Measurements from ENCODE around the gene VSIG8. TPM values are rescaled to one million over a fixed set of nuclear protein-coding genes. Genes with fewer than 3 reads are reported as not detected.

VSIG8 gene
- total RNA-seq, 1 donor from 2014 or later, result not detected

DNA sequence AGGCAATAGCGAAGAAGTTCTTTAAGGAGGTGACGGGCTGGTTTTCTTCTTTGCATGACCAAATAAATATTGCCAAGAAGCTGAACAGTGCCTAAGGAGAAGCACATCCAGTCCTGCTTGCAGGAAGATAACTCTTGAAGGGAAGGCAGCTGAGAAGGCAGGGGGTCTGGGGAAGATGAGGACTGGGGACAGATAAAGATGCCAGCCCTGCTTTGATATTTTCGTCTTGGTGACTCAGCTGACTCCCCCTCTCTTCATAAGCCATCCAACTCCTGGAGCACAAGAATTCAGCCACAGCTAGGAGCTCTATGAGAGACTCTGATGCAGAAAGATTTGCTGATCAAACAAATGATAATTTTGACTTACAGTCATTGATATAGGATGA is 34.1 kb upstream of the VSIG8 start:
- DNase-seq (ENCODE audit: low read depth), result no peak
- H3K27me3 ChIP-seq (ENCODE audit: control insufficient read depth, insufficient read depth, low read length), result no peaks in the 10 kb centered on the region
- no peak for FAIRE-seq
- no peaks in the 10 kb centered on the region for H3K36me3 ChIP-seq (ENCODE audit: control insufficient read depth, insufficient read depth, low read length)
- TF ChIP-seq, protein P1, sequence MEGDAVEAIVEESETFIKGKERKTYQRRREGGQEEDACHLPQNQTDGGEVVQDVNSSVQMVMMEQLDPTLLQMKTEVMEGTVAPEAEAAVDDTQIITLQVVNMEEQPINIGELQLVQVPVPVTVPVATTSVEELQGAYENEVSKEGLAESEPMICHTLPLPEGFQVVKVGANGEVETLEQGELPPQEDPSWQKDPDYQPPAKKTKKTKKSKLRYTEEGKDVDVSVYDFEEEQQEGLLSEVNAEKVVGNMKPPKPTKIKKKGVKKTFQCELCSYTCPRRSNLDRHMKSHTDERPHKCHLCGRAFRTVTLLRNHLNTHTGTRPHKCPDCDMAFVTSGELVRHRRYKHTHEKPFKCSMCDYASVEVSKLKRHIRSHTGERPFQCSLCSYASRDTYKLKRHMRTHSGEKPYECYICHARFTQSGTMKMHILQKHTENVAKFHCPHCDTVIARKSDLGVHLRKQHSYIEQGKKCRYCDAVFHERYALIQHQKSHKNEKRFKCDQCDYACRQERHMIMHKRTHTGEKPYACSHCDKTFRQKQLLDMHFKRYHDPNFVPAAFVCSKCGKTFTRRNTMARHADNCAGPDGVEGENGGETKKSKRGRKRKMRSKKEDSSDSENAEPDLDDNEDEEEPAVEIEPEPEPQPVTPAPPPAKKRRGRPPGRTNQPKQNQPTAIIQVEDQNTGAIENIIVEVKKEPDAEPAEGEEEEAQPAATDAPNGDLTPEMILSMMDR (IDR thresholded peaks at IDR 0.05; ENCODE audit: insufficient read depth, low read length, severe bottlenecking), result no peak
- H3K4me3 ChIP-seq (ENCODE audit: low read depth, low read length), result no peak overlapping the region

DNA sequence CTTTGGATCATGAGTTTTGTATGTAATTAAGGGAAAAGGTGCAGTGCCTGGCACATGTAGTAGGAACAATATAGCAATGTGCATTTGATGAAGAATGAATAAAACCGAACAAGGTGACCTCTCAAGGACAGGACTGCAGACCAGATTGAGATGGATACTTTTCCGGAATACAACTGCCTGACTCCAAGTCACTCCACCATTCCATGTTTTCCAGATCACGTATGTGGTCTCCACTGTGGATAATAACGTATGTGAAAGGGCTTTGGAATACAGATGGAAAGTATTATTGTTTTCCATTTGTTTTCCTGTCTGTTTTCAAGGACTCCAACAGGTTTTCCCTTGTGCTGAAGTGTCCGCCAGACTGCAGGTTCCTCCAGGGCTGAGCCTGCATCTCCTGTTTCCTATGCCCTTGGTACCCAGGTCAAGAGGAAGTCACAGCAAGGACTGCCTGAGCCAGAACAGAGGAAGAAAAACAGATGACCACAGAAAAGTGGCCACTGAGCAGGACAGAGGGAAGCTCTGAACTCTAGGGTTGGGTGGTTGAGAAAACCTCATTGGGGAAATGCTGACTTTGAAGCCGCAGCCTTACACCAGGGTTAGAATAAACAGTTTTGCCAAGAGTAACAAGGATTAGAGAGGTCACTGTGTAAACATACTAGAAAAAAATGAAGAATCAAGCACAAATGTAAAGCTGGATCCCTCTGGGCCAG is 33.5 kb upstream of the VSIG8 start:
- TF ChIP-seq, protein P1 (IDR thresholded peaks at IDR 0.05; ENCODE audit: insufficient read depth, low read length, severe bottlenecking), result no peak
- Histone ChIP-seq H3K36me3 (ENCODE audit: control insufficient read depth, insufficient read depth, low read length) (no peaks in the 10 kb centered on the region), H3K27me3 (ENCODE audit: control insufficient read depth, insufficient read depth, low read length) (no peaks in the 10 kb centered on the region), H3K4me3 (ENCODE audit: low read depth, low read length) (no peak overlapping the region)
- DNase-seq (ENCODE audit: low read depth) (no peak), FAIRE-seq (no peak)

DNA sequence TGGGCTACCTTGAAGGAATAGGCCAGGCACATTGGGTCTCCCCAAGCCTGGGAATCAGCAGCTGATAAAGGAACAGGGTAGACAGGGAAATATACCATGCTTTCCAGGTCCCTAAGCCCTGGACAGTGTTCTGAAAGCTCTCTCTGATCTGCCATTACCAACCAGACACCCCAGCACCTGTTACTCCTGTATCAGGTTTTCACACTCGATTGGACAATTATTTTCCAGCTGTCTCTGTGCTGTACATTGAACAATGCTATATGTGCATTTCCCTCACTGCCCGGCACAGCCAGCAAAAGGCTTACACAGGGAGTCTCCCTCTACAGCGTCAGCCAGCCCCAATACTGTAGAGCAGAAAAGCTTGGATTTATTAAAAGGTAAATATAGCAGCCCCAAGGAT is 32.8 kb upstream of the VSIG8 start:
- TF ChIP-seq, protein P1 (IDR thresholded peaks at IDR 0.05; ENCODE audit: insufficient read depth, low read length, severe bottlenecking), result no peak
- FAIRE-seq (no peak), DNase-seq (ENCODE audit: low read depth) (no peak)
- Histone ChIP-seq H3K36me3 (ENCODE audit: control insufficient read depth, insufficient read depth, low read length) (no peaks in the 10 kb centered on the region), H3K4me3 (ENCODE audit: low read depth, low read length) (no peak overlapping the region), H3K27me3 (ENCODE audit: control insufficient read depth, insufficient read depth, low read length) (no peaks in the 10 kb centered on the region)

DNA sequence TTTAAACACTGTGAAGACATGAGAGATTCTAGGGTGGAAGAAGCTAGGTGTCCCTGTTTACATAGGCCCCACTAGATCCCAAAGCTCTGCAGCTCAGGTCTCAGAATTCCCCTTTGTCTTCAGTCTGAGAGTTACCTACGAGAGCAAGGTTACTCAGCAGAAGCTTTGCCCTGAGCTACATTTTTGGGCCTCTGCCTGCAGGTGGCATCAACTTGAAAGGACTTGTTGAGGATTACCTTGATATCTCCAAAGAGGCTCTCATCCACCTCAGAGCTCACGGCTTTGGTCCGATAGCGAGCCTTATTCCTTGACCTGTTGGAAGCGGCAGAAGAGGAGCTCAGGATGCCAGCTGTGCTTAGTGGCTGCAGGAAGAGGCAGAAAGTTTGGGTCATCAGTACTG is 30.5 kb upstream of the VSIG8 start:
- peak; percentile 76 for DNase-seq (ENCODE audit: low read depth)
- TF ChIP-seq, protein P1 (IDR thresholded peaks at IDR 0.05; ENCODE audit: insufficient read depth, low read length, severe bottlenecking), result peak; percentile 60
- Histone ChIP-seq H3K36me3 (ENCODE audit: control insufficient read depth, insufficient read depth, low read length) (no peaks in the 10 kb centered on the region), H3K4me3 (ENCODE audit: low read depth, low read length) (no peak overlapping the region), H3K27me3 (ENCODE audit: control insufficient read depth, insufficient read depth, low read length) (no peaks in the 10 kb centered on the region)
- no peak for FAIRE-seq

DNA sequence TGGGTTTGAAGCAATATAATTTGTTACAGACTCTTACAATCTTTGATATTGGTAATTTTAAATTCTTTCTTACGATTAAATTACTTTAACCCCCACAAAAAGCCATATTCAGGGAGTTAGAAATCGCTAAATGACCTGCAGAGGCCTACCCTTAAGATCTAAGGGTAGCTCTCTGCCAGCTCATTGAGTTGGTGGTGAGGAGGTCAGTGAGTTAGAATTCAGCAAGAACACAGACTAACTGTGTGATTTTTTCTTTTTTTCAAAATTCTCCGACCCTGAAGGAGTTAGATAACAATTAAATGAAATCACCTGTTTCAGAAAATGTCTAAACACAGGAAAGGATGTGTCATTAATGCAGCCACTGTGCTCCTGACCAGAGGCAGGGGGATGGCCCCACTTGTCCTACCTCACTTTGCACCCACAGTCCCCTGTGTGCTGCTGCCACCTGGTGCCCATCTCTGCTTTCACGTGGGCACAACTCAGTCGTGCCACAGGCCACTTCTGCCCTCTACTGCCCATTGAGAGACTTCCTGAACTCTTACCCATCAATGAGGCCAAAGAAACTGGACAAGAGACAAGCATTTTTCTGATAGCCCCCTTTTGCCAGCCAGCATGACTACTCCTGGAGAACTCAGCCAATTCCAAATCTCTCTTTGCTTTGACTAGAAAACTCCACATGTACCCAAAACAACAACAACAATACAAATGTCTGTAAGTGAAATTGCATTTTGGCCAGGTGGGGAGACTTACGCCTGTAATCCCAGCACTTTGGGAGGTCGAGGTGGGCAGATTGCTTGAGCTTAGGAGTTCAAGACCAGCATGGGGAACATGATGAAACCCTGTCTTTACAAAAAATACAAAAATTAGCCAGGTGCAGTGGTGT is 29.1 kb upstream of the VSIG8 start:
- Histone ChIP-seq H3K4me3 (ENCODE audit: low read depth, low read length) (no peak overlapping the region), H3K27me3 (ENCODE audit: control insufficient read depth, insufficient read depth, low read length) (no peaks in the 10 kb centered on the region), H3K36me3 (ENCODE audit: control insufficient read depth, insufficient read depth, low read length) (no peaks in the 10 kb centered on the region)
- TF ChIP-seq, protein P1 (IDR thresholded peaks at IDR 0.05; ENCODE audit: insufficient read depth, low read length, severe bottlenecking), result peak; percentile 100
- DNase-seq (ENCODE audit: low read depth) (peak; percentile 84), FAIRE-seq (no peak)

Measured in bronchial epithelial cell (primary cell).